ENCODE results near the gene POLR2M.

POLR2M gene

DNA sequence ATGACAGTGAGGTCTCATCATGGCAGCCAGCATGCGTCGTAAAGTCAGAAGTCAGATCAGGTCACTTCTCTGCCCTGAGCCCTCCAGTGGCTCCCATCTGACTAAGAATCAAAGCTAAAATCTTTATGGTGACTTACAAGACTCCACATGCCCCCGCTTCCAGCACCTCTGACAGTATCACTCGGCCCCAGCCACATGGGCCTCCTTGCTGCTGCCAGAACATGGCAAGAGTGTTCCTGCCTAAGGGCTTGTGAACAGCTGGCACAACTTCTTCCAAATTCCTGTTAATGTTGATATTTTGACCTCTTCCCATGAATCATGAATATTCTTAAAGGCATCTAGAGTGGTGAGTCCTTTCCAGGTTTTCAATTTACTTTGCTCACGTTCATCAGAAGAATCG is 20.5 kb downstream of the POLR2M start:
- H3K4me1 ChIP-seq (ENCODE audit: control insufficient read depth, insufficient read depth, low read length), result peaks cover 25% of the 10 kb centered on the region
- H3K36me3 ChIP-seq (ENCODE audit: insufficient read depth, low read length), result no peaks in the 10 kb centered on the region
- H3K4me3 ChIP-seq (ENCODE audit: low read length), result no peak overlapping the region
- H3K9me3 ChIP-seq (replicated peaks; ENCODE audit: low read length), result no peaks in the 10 kb centered on the region
- H3K9ac ChIP-seq (ENCODE audit: low read depth, low read length), result no peak overlapping the region
- H3K4me2 ChIP-seq (ENCODE audit: low read length), result no peak overlapping the region
- no peaks in the 10 kb centered on the region for H3K27me3 ChIP-seq (ENCODE audit: control insufficient read depth, insufficient read depth, low read length)

DNA sequence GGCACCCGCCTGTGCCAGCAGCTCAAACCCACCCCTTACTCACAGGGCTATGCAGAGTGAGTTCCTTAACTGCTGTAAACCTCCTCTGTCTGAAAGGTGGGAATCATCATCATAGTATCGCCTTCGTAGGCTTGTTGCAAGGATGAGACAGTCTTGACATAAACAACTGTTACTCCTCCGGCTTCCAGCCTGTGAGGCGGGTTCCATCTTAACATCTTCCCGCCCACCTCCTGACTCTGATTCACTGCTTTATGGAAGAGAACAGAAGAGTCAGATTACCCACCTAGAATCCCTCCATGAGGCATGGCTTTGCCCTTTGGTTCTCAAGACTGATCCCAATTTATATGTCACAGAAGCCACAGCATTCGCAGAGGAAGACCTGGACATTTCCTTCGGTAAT is 21.9 kb downstream of the POLR2M start:
- no peak overlapping the region for H3K9ac ChIP-seq (ENCODE audit: low read depth, low read length)
- no peaks in the 10 kb centered on the region for H3K36me3 ChIP-seq (ENCODE audit: insufficient read depth, low read length)
- H3K4me2 ChIP-seq (ENCODE audit: low read length), result no peak overlapping the region
- H3K4me1 ChIP-seq (ENCODE audit: control insufficient read depth, insufficient read depth, low read length), result peaks cover 31% of the 10 kb centered on the region
- H3K9me3 ChIP-seq (replicated peaks; ENCODE audit: low read length), result no peaks in the 10 kb centered on the region
- H3K27me3 ChIP-seq (ENCODE audit: control insufficient read depth, insufficient read depth, low read length), result no peaks in the 10 kb centered on the region
- no peak overlapping the region for H3K4me3 ChIP-seq (ENCODE audit: low read length)

DNA sequence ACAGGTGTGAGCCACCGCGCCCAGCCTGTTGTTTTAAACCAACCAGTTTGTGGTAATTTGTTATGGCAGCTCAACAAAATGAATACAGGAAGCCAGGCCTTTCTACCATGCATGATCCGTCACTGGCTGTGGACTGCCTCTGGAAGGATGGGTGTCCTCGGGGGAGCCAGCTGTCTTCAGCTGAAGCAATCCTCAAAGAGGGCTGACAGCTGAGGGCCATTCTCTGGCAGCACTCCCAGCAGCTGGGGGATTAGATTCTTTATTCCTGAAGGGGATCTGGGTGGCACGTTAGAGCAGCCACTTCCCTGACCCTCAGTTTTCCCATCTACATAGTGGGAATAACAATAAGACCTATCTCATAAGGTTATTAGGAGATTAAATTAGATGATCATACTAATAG is 24.4 kb downstream of the POLR2M start:
- H3K27me3 ChIP-seq (ENCODE audit: control insufficient read depth, insufficient read depth, low read length), result no peaks in the 10 kb centered on the region
- H3K9me3 ChIP-seq (replicated peaks; ENCODE audit: low read length), result no peaks in the 10 kb centered on the region
- H3K4me3 ChIP-seq (ENCODE audit: low read length), result no peak overlapping the region
- H3K4me2 ChIP-seq (ENCODE audit: low read length), result no peak overlapping the region
- no peaks in the 10 kb centered on the region for H3K36me3 ChIP-seq (ENCODE audit: insufficient read depth, low read length)
- peaks cover 31% of the 10 kb centered on the region for H3K4me1 ChIP-seq (ENCODE audit: control insufficient read depth, insufficient read depth, low read length)
- H3K9ac ChIP-seq (ENCODE audit: low read depth, low read length), result no peak overlapping the region

DNA sequence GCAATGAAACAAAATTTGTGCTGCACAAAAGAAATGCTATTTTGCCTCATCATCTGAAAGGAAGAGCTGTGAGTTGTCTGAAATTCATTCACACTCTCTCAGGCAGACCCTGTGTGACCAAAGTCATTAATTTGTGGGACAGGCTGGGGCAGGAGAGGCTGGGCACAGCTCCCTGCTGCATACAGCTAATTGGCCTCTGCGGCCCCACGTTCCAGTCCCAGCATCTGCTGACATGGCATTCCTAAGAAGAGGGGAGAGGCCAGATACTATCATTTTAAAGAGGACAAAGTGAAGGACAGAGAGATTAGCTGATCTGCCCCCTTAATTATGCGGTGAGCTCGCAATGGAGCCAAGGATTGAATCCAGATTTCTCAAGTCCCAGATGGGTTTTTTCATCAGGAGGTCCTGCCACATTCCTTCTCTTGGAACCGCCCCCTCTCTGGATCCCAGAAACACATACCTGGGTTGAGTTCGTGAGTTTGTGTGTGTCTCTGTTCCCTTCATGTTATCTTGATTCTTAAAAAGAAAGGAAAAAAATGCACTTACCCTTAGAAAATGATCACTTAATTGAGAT is 25.1 kb downstream of the POLR2M start:
- H3K27me3 ChIP-seq (ENCODE audit: control insufficient read depth, insufficient read depth, low read length), result no peaks in the 10 kb centered on the region
- no peaks in the 10 kb centered on the region for H3K36me3 ChIP-seq (ENCODE audit: insufficient read depth, low read length)
- H3K9ac ChIP-seq (ENCODE audit: low read depth, low read length), result no peak overlapping the region
- no peak overlapping the region for H3K4me2 ChIP-seq (ENCODE audit: low read length)
- H3K4me3 ChIP-seq (ENCODE audit: low read length), result no peak overlapping the region
- no peaks in the 10 kb centered on the region for H3K9me3 ChIP-seq (replicated peaks; ENCODE audit: low read length)
- peaks cover 26% of the 10 kb centered on the region for H3K4me1 ChIP-seq (ENCODE audit: control insufficient read depth, insufficient read depth, low read length)

DNA sequence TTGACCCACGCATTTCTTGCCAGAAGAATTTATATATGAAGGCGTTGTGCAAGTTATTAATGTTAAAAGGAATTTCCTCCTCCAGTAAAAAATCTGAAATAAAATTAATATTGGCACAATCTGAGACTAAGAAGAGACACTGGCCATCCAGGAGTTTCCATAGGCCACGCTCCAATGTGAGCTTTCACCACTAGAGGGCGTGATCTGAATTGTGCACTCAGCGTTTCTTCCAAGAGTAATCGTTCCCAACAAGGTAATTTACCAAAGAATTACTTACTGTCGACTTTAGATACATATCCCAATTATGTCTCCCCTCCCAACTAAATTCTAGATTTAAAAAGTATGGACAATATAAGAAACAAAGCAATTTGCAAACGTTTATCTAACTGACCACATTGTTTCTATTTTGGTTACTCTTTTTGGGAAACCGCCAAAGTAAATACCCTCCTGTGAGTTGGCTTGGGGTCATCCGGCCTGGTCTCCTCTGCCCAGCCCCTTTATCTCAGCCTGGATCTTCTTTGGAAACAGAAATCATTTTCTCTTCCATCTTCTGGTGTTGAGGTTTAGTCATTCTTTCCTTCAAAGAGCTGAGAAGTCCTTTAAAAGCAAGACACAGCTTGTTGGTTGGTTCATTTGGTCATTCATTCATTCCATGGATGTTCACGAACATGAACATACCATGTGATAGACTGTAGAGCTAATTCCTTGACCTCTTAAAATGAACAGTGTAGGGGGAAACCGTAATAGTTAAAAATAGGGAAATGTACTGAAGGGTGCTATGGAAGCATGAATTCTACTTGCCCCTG is 26.2 kb downstream of the POLR2M start:
- peaks cover 6% of the 10 kb centered on the region for H3K9me3 ChIP-seq (replicated peaks; ENCODE audit: low read length)
- no peak overlapping the region for H3K4me2 ChIP-seq (ENCODE audit: low read length)
- H3K36me3 ChIP-seq (ENCODE audit: insufficient read depth, low read length), result no peaks in the 10 kb centered on the region
- no peak overlapping the region for H3K4me3 ChIP-seq (ENCODE audit: low read length)
- no peaks in the 10 kb centered on the region for H3K27me3 ChIP-seq (ENCODE audit: control insufficient read depth, insufficient read depth, low read length)
- no peak overlapping the region for H3K9ac ChIP-seq (ENCODE audit: low read depth, low read length)
- peaks cover 15% of the 10 kb centered on the region for H3K4me1 ChIP-seq (ENCODE audit: control insufficient read depth, insufficient read depth, low read length)

GRCh38 chr15:57734860-57735259 is 28.3 kb downstream of the POLR2M start:
- peaks cover 6% of the 10 kb centered on the region for H3K9me3 ChIP-seq (replicated peaks; ENCODE audit: low read length)
- no peaks in the 10 kb centered on the region for H3K27me3 ChIP-seq (ENCODE audit: control insufficient read depth, insufficient read depth, low read length)
- no peaks in the 10 kb centered on the region for H3K36me3 ChIP-seq (ENCODE audit: insufficient read depth, low read length)
- no peak overlapping the region for H3K4me2 ChIP-seq (ENCODE audit: low read length)
- H3K4me1 ChIP-seq (ENCODE audit: control insufficient read depth, insufficient read depth, low read length), result peaks cover 8% of the 10 kb centered on the region
- H3K4me3 ChIP-seq (ENCODE audit: low read length), result no peak overlapping the region
- H3K9ac ChIP-seq (ENCODE audit: low read depth, low read length), result no peak overlapping the region

DNA sequence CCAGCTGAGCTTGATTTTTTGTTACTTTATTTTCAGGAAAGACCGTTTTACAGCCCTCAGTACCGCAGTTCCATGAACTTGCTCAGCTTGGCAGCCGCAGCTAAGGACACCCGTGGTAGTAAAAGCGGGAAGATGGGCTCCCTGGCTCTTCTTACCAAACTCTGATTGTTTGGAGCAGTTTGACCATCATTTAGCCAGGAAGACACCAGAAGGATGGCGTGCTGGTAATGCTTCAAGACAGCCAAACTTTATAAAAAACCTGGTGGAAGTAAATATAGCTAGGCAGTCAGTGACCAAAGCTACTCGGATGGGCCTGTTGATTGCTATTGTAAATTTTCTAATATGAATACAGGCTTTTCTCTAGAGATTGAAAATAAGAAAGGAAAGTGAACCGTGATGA is 28.9 kb downstream of the POLR2M start:
- H3K9me3 ChIP-seq (replicated peaks; ENCODE audit: low read length), result peaks cover 6% of the 10 kb centered on the region
- no peak overlapping the region for H3K4me3 ChIP-seq (ENCODE audit: low read length)
- H3K27me3 ChIP-seq (ENCODE audit: control insufficient read depth, insufficient read depth, low read length), result no peaks in the 10 kb centered on the region
- H3K36me3 ChIP-seq (ENCODE audit: insufficient read depth, low read length), result no peaks in the 10 kb centered on the region
- no peak overlapping the region for H3K9ac ChIP-seq (ENCODE audit: low read depth, low read length)
- H3K4me2 ChIP-seq (ENCODE audit: low read length), result no peak overlapping the region
- peaks cover 8% of the 10 kb centered on the region for H3K4me1 ChIP-seq (ENCODE audit: control insufficient read depth, insufficient read depth, low read length)

DNA sequence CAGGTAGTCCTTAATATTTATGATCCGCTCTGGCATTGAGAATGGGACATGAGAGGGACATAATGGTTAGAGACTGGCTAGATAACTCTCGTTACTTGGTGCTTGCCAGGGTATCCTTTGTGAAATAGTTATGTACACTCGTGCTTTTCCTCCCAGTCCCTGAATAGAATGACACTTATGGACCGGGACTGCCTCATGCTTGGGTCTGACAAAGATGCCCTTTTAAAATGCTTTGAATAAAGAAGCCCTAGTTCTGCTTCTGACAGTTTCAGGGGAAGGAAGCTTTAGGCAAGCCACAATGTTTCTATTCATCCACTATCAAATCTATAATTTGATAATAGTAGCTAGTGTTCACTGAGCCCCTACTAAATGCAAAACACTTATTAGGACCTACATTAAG is 29.4 kb downstream of the POLR2M start:
- no peaks in the 10 kb centered on the region for H3K36me3 ChIP-seq (ENCODE audit: insufficient read depth, low read length)
- no peak overlapping the region for H3K4me3 ChIP-seq (ENCODE audit: low read length)
- peaks cover 8% of the 10 kb centered on the region for H3K4me1 ChIP-seq (ENCODE audit: control insufficient read depth, insufficient read depth, low read length)
- peaks cover 6% of the 10 kb centered on the region for H3K9me3 ChIP-seq (replicated peaks; ENCODE audit: low read length)
- H3K9ac ChIP-seq (ENCODE audit: low read depth, low read length), result no peak overlapping the region
- no peaks in the 10 kb centered on the region for H3K27me3 ChIP-seq (ENCODE audit: control insufficient read depth, insufficient read depth, low read length)
- H3K4me2 ChIP-seq (ENCODE audit: low read length), result no peak overlapping the region

GRCh38 chr15:57736591-57736990 is 30.1 kb downstream of the POLR2M start:
- Histone ChIP-seq H3K4me3 (ENCODE audit: low read length) (no peak overlapping the region), H3K36me3 (ENCODE audit: insufficient read depth, low read length) (no peaks in the 10 kb centered on the region), H3K9ac (ENCODE audit: low read depth, low read length) (no peak overlapping the region), H3K4me1 (ENCODE audit: control insufficient read depth, insufficient read depth, low read length) (peaks cover 7% of the 10 kb centered on the region), H3K27me3 (ENCODE audit: control insufficient read depth, insufficient read depth, low read length) (no peaks in the 10 kb centered on the region), H3K9me3 (replicated peaks; ENCODE audit: low read length) (peaks cover 6% of the 10 kb centered on the region), H3K4me2 (ENCODE audit: low read length) (no peak overlapping the region)

DNA sequence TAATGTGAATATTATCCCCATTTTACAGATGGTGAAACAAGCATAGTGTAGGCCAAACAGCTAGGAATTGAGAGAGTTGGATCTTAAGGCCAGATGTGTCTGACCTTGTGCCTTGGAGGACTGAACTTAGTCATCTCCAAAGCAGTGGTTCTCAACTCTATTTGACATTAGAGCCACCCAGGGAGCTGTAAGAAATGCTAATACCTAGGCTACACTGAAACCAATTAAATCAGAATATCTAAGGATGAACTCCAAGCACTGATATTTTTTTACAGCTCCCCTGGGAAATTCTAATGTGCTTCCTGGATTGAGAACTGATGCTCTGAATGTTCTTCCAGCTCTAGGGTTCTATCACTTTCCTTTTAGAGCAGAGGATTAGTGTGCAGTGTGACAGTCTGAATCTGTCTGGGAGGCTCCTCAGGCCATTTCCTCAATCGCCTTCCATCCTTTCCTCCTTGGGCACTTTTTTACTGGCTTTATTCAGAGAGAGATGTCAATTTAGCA is 32.3 kb downstream of the POLR2M start:
- H3K4me1 ChIP-seq (ENCODE audit: control insufficient read depth, insufficient read depth, low read length), result no peaks in the 10 kb centered on the region
- no peaks in the 10 kb centered on the region for H3K27me3 ChIP-seq (ENCODE audit: control insufficient read depth, insufficient read depth, low read length)
- H3K4me2 ChIP-seq (ENCODE audit: low read length), result no peak overlapping the region
- no peak overlapping the region for H3K9ac ChIP-seq (ENCODE audit: low read depth, low read length)
- H3K9me3 ChIP-seq (replicated peaks; ENCODE audit: low read length), result peaks cover 6% of the 10 kb centered on the region
- no peaks in the 10 kb centered on the region for H3K36me3 ChIP-seq (ENCODE audit: insufficient read depth, low read length)
- no peak overlapping the region for H3K4me3 ChIP-seq (ENCODE audit: low read length)

GRCh38 chr15:57740048-57740447 is 33.5 kb downstream of the POLR2M start:
- H3K27me3 ChIP-seq (ENCODE audit: control insufficient read depth, insufficient read depth, low read length), result no peaks in the 10 kb centered on the region
- no peak overlapping the region for H3K4me2 ChIP-seq (ENCODE audit: low read length)
- H3K9ac ChIP-seq (ENCODE audit: low read depth, low read length), result no peak overlapping the region
- H3K36me3 ChIP-seq (ENCODE audit: insufficient read depth, low read length), result no peaks in the 10 kb centered on the region
- peaks cover 6% of the 10 kb centered on the region for H3K9me3 ChIP-seq (replicated peaks; ENCODE audit: low read length)
- no peak overlapping the region for H3K4me3 ChIP-seq (ENCODE audit: low read length)
- no peaks in the 10 kb centered on the region for H3K4me1 ChIP-seq (ENCODE audit: control insufficient read depth, insufficient read depth, low read length)

DNA sequence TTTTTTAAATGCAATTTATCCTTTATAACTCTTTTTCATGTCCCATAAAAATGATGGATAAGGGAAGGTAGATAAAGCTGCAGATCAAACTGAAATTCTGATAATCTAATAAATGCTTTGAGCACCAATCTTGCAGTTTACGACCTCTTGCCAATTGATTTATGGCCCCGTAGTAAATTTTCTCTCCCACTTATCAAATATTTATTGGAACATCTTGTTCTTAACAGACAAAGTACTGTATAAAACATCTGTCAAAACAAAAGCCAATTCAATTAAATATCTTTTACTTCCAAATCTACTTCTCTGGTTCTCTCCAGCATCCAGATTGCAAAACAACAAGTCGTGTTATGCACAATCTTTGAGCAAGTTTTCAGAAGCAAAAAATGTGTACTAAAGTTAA is 34.6 kb downstream of the POLR2M start:
- Histone ChIP-seq H3K9ac (ENCODE audit: low read depth, low read length) (no peak overlapping the region), H3K4me2 (ENCODE audit: low read length) (no peak overlapping the region), H3K4me3 (ENCODE audit: low read length) (no peak overlapping the region), H3K27me3 (ENCODE audit: control insufficient read depth, insufficient read depth, low read length) (no peaks in the 10 kb centered on the region), H3K4me1 (ENCODE audit: control insufficient read depth, insufficient read depth, low read length) (no peaks in the 10 kb centered on the region), H3K36me3 (ENCODE audit: insufficient read depth, low read length) (no peaks in the 10 kb centered on the region), H3K9me3 (replicated peaks; ENCODE audit: low read length) (peaks cover 6% of the 10 kb centered on the region)
